Upper lobe of left lung (tissue), 4 donors: Measurements from ENCODE around the gene SEMA3G.

ENCODE experiments used
- CTCF ChIP-seq, 6 experiments: fragments of 450-650 bp in 4 of 6; fragments of 200-600 bp in 2 of 6; sonication (generic) in 2 of 6; IDR thresholded peaks; one replicate each; pipeline ENCODE4 v1.5.1; 2016 to 2019; ENCODE audit warnings: antibody characterized with exemption in 6 of 6
- EP300 ChIP-seq, 4 donors: sonication (generic); formaldehyde crosslinking; IDR thresholded peaks; one replicate each; pipeline ENCODE4 v1.5.1; 2017; ENCODE audit warnings: antibody characterized with exemption in 4 of 4, control low read depth in 2 of 4
- POLR2AphosphoS5 ChIP-seq, 2 donors: sonication (generic); formaldehyde crosslinking; IDR thresholded peaks; one replicate each; pipeline ENCODE4 v1.5.1; 2017; ENCODE audit warnings: antibody characterized with exemption in 2 of 2

- TF ChIP-seq CTCF (IDR thresholded peaks at IDR 0.05): no peak
- TF ChIP-seq EP300 (IDR thresholded peaks at IDR 0.05): no peak
- TF ChIP-seq POLR2AphosphoS5 (IDR thresholded peaks at IDR 0.05): no peak
Observed at GRCh38 chr3:52398670-52399081, 46.2 kb downstream of the SEMA3G start.
